Stomach (tissue), 4 donors: Measurements from ENCODE around the gene IFT52.
"Not testable (repeated sequence)": the region's sequence is repeated elsewhere in the genome, so short reads cannot be mapped to it uniquely, and the experiment has no call there.

Experiments
- CTCF ChIP-seq, 7 experiments: fragments of 450-650 bp in 4 of 7; fragments of 200-600 bp in 3 of 7; sonication (generic) in 3 of 7; IDR thresholded peaks; one replicate each; pipeline ENCODE4 v1.5.1; 2016 to 2019; ENCODE audit warnings: antibody characterized with exemption in 7 of 7, control low read depth in 2 of 7, mild to moderate bottlenecking in 1 of 7
- POLR2A ChIP-seq, 4 donors: fragments of 450-650 bp; IDR thresholded peaks; one replicate each; pipeline ENCODE4 v1.6.1; 2016; ENCODE audit warnings: antibody characterized with exemption in 4 of 4, control low read depth in 2 of 4, mild to moderate bottlenecking in 1 of 4, moderate library complexity in 1 of 4
- POLR2AphosphoS5 ChIP-seq, 3 donors: sonication (generic); formaldehyde crosslinking; IDR thresholded peaks; one replicate each; pipeline ENCODE4 v1.6.1; 2016; ENCODE audit warnings: antibody characterized with exemption in 3 of 3

- TF ChIP-seq POLR2A, POLR2AphosphoS5, CTCF (IDR thresholded peaks at IDR 0.05): not testable (repeated sequence)
These were observed 2.2 kb upstream of the IFT52 start for GRCh38 chr20:43588526-43588925.
